Ectodermal cell (in vitro differentiated cells): ENCODE measurements around the gene KIF3A.

Source experiments
- H3K27ac ChIP-seq: 2 replicates; pipeline ENCODE4 v1.7.0; 2013; ENCODE audit warnings: mild to moderate bottlenecking, low read depth, low read length; ENCODE audit not compliant: insufficient read depth, poor library complexity, severe bottlenecking
- H3K27me3 ChIP-seq: 2 replicates; pipeline ENCODE4 v1.7.0; 2013; ENCODE audit warnings: mild to moderate bottlenecking, low read length; ENCODE audit not compliant: insufficient read depth, control insufficient read depth, poor library complexity, severe bottlenecking
- H3K36me3 ChIP-seq: one replicate; pipeline ENCODE4 v1.7.0; 2013; ENCODE audit warnings: low read length; ENCODE audit not compliant: control insufficient read depth, insufficient read depth
- H3K4me1 ChIP-seq: one replicate; pipeline ENCODE4 v1.7.0; 2013; ENCODE audit warnings: low read length; ENCODE audit not compliant: control insufficient read depth, insufficient read depth
- H3K4me3 ChIP-seq: 2 replicates; pipeline ENCODE4 v1.7.0; 2013; ENCODE audit warnings: low read depth, low read length, control low read depth; ENCODE audit not compliant: insufficient read depth
- H3K9me3 ChIP-seq: 2 replicates; pipeline ENCODE4 v1.7.0; 2013; ENCODE audit warnings: mild to moderate bottlenecking, low read length, moderate library complexity; ENCODE audit not compliant: control insufficient read depth
- WGBS, 2 experiments: methylation state at CpG; one replicate each; pipeline ENCODE4 v1.1.7; 2013; ENCODE audit warnings: missing lambda C conversion rate in 2 of 2; 5-methylcytosine and 5-hydroxymethylcytosine counted together

Gene KIF3A

DNA sequence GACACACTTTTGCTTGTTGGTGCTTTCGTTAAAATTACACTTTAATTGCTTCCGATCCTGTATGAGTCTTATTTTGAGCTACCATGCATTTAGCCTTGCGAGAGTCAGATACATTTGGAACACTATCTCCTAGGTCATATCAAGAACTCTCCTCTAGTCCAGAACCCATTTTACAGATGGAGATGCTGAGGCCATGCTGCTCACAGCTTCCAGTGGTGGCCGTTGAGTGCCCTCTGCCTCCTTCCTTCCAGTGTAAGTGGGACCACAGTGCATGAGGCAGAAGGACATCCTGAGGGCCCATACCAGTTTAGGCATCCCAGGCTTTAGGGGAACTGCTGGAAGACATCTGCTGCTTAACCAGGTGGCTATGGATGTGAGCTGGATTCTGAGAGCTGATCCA lies 16.8 kb upstream of the KIF3A start:
- WGBS, 2 experiments: 92 to 94% methylated on average over 4 of the region's 4 CpGs
- Histone ChIP-seq H3K27ac (no peak overlapping the region), H3K4me3 (no peak overlapping the region), H3K27me3 (peaks cover 24% of the 10 kb centered on the region), H3K36me3 (peaks cover 4% of the 10 kb centered on the region), H3K9me3 (no peaks in the 10 kb centered on the region), H3K4me1 (peaks cover 22% of the 10 kb centered on the region)

- H3K27ac ChIP-seq: no peak overlapping the region
- peaks cover 1% of the 10 kb centered on the region for H3K36me3 ChIP-seq
- H3K9me3 ChIP-seq: no peaks in the 10 kb centered on the region
- H3K4me1 ChIP-seq: peaks cover 22% of the 10 kb centered on the region
- WGBS, 2 experiments: 45 to 46% methylated on average over 2 of the region's 2 CpGs
- H3K27me3 ChIP-seq: peaks cover 31% of the 10 kb centered on the region
- H3K4me3 ChIP-seq: no peak overlapping the region
Measured at GRCh38 chr5:132753135-132753987, 16.0 kb upstream of the KIF3A start.

- WGBS, 2 experiments: 82 to 96% methylated on average over 1 of the region's 1 CpG
- no peak overlapping the region for H3K27ac ChIP-seq
- no peaks in the 10 kb centered on the region for H3K9me3 ChIP-seq
Measured at GRCh38 chr5:132752581-132753125, 15.3 kb upstream of the KIF3A start.

DNA sequence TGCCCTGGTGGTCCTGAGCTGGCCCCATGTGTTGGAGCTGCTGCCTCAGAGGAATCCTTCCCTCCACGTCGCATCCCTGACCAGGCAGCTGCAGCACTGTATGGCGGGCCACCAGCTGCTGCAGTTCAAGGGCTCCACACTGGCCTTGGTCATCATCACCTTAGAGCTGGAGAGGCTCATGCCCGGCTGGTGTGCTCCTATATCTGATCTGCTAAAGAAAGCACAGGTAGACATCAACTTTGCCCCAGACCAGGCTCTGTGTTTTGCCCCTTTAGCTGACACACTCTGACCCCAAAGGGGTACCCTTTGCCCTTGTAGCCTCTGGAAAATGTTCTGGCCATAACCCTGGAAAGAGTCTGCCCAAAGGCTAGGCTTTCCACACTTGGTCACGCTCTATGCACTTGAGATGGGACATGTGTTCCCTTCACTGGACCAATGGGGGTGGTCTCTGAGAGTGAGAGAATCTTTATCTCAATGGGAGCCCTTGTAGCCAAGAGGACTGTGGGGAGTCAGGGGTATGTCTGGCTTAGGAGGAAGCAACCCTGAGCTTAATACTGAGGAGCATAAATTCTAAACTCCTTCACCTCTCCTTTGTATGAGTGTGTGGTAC lies 14.7 kb upstream of the KIF3A start:
- H3K27me3 ChIP-seq: peaks cover 44% of the 10 kb centered on the region
- H3K4me1 ChIP-seq: peaks cover 22% of the 10 kb centered on the region
- whole genome bisulfite sequencing, 2 experiments: 94% methylated on average over 5 of the region's 5 CpGs
- H3K4me3 ChIP-seq: no peak overlapping the region
- no peaks in the 10 kb centered on the region for H3K9me3 ChIP-seq
- no peak overlapping the region for H3K27ac ChIP-seq
- H3K36me3 ChIP-seq: no peaks in the 10 kb centered on the region

More at GRCh38 chr5:132752581-132753125, 15.3 kb upstream of the KIF3A start:
- H3K27me3 ChIP-seq: peaks cover 38% of the 10 kb centered on the region
- H3K4me3 ChIP-seq: no peak overlapping the region
- H3K36me3 ChIP-seq: no peaks in the 10 kb centered on the region
- peaks cover 22% of the 10 kb centered on the region for H3K4me1 ChIP-seq

DNA sequence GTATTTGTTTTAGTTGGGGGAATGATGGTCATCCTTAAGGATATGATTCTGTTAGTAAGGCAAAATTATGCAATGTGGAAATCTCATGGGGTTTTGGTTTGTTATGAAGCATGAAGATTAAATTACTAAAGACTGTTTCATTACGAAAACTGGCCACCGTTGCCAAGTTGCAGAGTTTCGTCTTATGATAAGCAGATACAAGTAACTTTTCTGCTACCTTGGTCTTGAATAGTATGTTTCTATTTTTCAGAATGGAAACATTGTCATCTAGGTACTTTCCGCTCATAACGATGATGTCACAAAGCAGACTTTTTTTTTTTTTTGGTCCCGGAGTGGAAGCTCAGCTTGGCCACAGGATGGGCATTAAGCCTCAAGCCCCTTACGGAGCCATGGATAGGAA lies 14.1 kb upstream of the KIF3A start:
- peaks cover 22% of the 10 kb centered on the region for H3K4me1 ChIP-seq
- no peaks in the 10 kb centered on the region for H3K36me3 ChIP-seq
- no peak overlapping the region for H3K27ac ChIP-seq
- H3K27me3 ChIP-seq: peaks cover 50% of the 10 kb centered on the region
- WGBS, 2 experiments: 93% methylated on average over 7 of the region's 7 CpGs
- H3K4me3 ChIP-seq: no peak overlapping the region
- H3K9me3 ChIP-seq: no peaks in the 10 kb centered on the region

DNA sequence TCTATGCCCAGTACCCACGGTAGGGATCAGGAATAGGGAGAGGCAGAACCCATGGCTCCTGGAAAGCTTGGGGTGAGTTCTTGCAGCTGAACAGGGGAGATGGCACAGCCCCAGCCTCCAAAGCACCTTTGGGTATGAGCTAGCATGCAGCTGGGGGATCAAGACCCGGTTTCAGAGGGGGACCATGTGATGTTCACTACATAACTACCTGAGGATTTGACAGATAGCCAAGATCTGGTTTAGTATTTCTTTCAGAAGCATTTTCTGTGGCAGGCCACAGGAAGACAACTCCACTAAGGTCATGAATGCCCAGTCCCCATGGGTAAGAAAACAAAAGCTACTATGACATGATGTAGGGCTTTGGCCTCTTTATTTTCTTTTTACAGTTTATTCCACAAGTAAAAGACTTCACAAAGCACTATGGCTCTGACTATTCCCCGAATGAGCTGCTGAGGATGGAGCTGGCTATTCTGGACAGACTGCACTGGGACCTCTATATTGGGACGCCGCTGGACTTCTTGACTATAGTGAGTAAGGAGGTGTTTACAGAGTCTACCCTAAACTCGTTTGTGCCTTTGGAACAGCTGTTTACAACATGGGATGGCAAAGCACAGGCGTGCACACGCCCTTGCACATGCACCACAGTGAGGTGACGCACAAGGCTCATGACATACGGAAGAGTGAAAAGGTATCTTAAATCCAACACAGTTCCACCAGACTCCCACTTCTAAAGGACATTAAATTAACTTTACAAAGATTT lies 13.3 kb upstream of the KIF3A start:
- Histone ChIP-seq H3K27ac (no peak overlapping the region), H3K27me3 (peaks cover 58% of the 10 kb centered on the region), H3K4me3 (no peak overlapping the region), H3K4me1 (peaks cover 22% of the 10 kb centered on the region), H3K36me3 (no peaks in the 10 kb centered on the region), H3K9me3 (no peaks in the 10 kb centered on the region)
- 90 to 93% methylated on average over 10 of the region's 10 CpGs for WGBS, 2 experiments

GRCh38 chr5:132749506-132749905 lies 12.2 kb upstream of the KIF3A start:
- H3K9me3 ChIP-seq: no peaks in the 10 kb centered on the region
- H3K27me3 ChIP-seq: peaks cover 69% of the 10 kb centered on the region
- H3K36me3 ChIP-seq: no peaks in the 10 kb centered on the region
- no peak overlapping the region for H3K4me3 ChIP-seq
- 98 to 100% methylated on average over 2 of the region's 2 CpGs for WGBS, 2 experiments
- peaks cover 15% of the 10 kb centered on the region for H3K4me1 ChIP-seq
- no peak overlapping the region for H3K27ac ChIP-seq

DNA sequence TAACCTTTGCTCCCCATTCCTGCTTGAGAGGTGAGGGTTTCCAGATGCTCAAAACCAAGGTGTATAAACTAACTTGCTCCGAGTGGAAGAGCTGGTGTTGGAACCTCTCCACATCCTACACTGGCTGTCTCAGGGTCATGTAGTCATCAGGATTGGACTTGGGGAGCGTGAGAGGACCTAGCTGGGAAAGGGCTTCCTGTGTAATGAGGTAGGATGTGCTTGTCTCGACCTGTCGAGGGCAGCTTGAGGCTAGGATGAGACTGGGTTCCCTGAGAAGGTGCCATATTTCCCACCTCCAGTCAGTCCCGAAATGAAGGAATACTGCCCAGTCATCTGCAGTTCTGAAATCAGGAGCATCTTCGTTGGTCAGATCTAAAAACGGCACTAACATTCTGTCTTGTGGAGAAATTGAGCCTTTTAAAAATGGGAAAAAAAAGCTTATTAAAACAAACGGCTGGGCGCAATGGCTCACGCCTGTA lies 11.2 kb upstream of the KIF3A start:
- Histone ChIP-seq H3K27me3 (peaks cover 69% of the 10 kb centered on the region), H3K4me1 (peaks cover 7% of the 10 kb centered on the region), H3K36me3 (no peaks in the 10 kb centered on the region), H3K27ac (no peak overlapping the region), H3K9me3 (no peaks in the 10 kb centered on the region), H3K4me3 (no peak overlapping the region)
- WGBS, 2 experiments: 92 to 94% methylated on average over 10 of the region's 10 CpGs

DNA sequence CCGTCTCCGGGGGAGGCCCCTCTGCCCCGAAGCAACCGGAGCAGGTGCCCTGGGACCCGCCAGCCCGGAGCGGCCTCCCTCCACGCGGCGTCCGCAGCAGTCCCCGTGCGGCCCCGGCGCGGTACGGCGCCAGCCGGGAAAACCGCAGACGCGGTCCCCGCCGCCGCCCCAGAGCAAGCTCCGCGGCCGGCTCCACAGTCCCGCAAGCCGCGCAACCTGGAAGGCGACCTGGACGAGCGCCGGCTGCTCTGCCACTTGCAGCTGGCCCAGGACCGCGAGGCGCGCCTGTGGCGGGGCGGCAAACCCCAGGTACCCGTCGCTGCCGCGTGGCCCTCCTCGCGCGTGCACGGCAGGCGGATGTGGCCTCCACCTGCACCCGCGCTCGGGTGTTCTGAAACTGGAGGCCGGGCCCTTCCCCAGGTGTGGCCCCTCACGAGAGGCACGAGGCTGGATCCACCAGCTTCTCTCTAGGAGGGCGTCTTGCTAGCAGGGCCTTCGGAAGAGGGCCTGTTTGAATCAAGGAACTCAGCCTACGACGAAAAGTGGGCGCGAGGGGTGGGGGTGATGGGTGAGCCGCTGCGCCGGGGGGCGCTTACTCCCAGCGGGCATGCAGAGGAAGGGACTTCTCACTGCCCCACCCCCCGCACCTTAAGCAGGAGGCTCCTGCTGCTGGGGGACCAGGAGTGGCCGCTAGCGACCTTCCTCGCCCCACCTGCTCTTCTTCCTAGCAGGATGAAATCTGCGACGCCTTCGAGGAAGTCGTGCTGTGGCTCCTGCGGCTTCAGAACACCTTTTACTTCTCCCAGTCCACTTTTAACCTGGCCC lies 10.5 kb upstream of the KIF3A start:
- no peaks in the 10 kb centered on the region for H3K4me1 ChIP-seq
- no peaks in the 10 kb centered on the region for H3K9me3 ChIP-seq
- H3K27me3 ChIP-seq: peaks cover 69% of the 10 kb centered on the region
- WGBS, 2 experiments: 15 to 17% methylated on average over 76 of the region's 76 CpGs
- peak overlapping the region; percentile 26 for H3K4me3 ChIP-seq
- no peaks in the 10 kb centered on the region for H3K36me3 ChIP-seq
- no peak overlapping the region for H3K27ac ChIP-seq
